HG03280 (cell line): Measurements from ENCODE around the gene EXOC3L2.
"Not testable (repeated sequence)": the region's sequence is repeated elsewhere in the genome, so short reads cannot be mapped to it uniquely, and the experiment has no call there.

Source experiments
- ATAC-seq: cut with Tn5 transposase; IDR thresholded peaks from one replicate; pipeline ENCODE4 v1.9.1; 2021; ENCODE audit warnings: mild to moderate bottlenecking, moderate library complexity; ENCODE audit not compliant: unreplicated experiment

Gene EXOC3L2

GRCh38 chr19:45245334-45245787 lies at the start of gene EXOC3L2:
TSS of gene EXOC3L2 (minus strand) at chr19:45245407. CDS start at chr19:45239045, 6,362 bp downstream.
- ATAC-seq, result no peak

GRCh38 chr19:45294291-45295029 lies 49.3 kb upstream of the EXOC3L2 start:
- no peak for ATAC-seq

- ATAC-seq, result no peak
Observed at GRCh38 chr19:45293682-45294081, 48.5 kb upstream of the EXOC3L2 start.

- ATAC-seq, result no peak
Observed at GRCh38 chr19:45291834-45292233, 46.6 kb upstream of the EXOC3L2 start.

- ATAC-seq, result no peak
Observed at GRCh38 chr19:45290381-45290931, 45.2 kb upstream of the EXOC3L2 start.

GRCh38 chr19:45283443-45284033 lies 38.3 kb upstream of the EXOC3L2 start:
- no peak for ATAC-seq

GRCh38 chr19:45280471-45280961 lies 35.3 kb upstream of the EXOC3L2 start:
- ATAC-seq, result no peak

GRCh38 chr19:45279587-45280192 lies 34.5 kb upstream of the EXOC3L2 start:
- ATAC-seq, result no peak

DNA sequence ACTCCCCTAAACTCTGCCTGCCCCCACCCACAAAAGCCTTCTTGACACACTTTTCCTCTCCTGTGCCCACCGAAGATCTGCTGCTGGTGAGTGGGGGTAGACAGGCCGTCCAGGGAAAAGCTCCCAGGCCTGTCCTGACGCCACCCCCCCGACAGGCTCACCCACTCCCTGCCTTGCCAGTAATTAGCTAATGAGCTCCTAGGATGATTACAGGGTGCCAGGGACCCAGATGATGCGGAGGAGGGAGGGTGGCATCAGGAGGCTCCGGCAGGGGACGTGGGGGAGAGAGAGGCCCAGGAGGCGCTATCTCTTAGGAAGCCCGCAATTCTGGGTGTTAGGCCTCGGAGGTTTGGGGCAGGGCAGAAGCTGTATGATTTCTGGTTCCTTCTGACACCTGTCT lies 32.9 kb upstream of the EXOC3L2 start:
- no peak for ATAC-seq

- ATAC-seq, result no peak
Observed at GRCh38 chr19:45276284-45276687, 31.1 kb upstream of the EXOC3L2 start.

GRCh38 chr19:45275370-45275971 lies 30.3 kb upstream of the EXOC3L2 start:
- ATAC-seq, result no peak

DNA sequence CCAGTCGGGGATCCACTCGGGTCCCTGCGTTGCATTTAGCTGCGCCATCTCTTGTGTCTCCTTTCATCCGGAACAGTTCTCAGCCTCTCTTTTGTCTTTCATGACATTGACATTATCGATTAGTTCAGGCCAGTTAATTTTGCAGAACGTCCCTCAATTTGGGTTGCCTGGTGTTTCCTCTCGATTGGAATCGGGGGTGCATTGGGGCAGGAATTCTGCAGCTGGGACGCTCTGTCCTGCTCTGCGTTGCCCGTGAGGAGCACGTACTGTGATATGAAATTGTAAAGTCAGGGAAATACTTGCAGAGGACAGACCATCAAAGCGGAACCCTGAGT lies 28.3 kb upstream of the EXOC3L2 start:
- no peak for ATAC-seq

- no peak for ATAC-seq
Observed at GRCh38 chr19:45271735-45272108, 26.5 kb upstream of the EXOC3L2 start.

GRCh38 chr19:45271098-45271734 lies 26.0 kb upstream of the EXOC3L2 start:
- ATAC-seq, result no peak

- ATAC-seq, result not testable (repeated sequence)
Observed at GRCh38 chr19:45269939-45270338, 24.7 kb upstream of the EXOC3L2 start.

GRCh38 chr19:45267296-45267695 lies 22.1 kb upstream of the EXOC3L2 start:
- no peak for ATAC-seq

- ATAC-seq, result no peak
Observed at GRCh38 chr19:45265375-45265774, 20.2 kb upstream of the EXOC3L2 start.

DNA sequence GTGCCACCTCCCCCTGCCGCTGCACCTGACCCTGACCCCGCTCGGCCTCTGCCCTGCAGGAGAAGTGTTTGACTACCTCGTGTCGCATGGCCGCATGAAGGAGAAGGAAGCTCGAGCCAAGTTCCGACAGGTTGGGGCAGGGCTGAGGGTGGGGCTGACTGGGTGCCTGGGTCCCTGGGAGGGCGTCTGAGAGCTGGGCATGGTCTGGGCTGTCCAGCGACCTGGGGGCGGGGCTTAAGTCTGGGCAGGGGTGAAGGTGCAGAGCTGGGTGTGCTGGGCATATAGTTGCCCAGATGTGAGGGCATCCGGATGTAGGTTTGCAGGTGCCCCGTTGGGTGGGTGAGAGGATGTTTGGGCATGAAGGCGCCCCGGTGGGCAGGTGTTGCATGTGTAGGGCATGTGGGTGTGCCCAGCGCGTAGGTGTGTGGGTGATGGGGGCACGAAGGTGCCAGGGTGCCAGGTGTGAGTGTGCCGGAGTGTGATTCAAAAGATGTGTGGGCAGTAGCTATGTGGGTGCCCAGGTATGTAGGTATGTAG lies 19.6 kb upstream of the EXOC3L2 start:
- ATAC-seq, result no peak

- no peak for ATAC-seq
Observed at GRCh38 chr19:45263013-45263412, 17.8 kb upstream of the EXOC3L2 start.

GRCh38 chr19:45262570-45262969 lies 17.4 kb upstream of the EXOC3L2 start:
- ATAC-seq, result no peak

GRCh38 chr19:45258862-45259261 lies 13.7 kb upstream of the EXOC3L2 start:
- no peak for ATAC-seq
